GM12878 (cell line): ENCODE data around the gene MT3. TPM values are rescaled to one million over a fixed set of nuclear protein-coding genes. Genes with fewer than 3 reads are reported as not detected.

Experiments used
- ATAC-seq: fragments of 200-7000 bp; cut with Tn5 transposase; 3 replicates; pipeline ENCODE4 v1.9.1; 2020; ENCODE audit warnings: mild to moderate bottlenecking, moderate library complexity
- BruUV-seq: library from RNA; stranded (reverse); fragments of 400-500 nt; replicated peaks from 2 replicates; lab custom pipeline; 2021; lab: Mats Ljungman, UMichigan
- CTCF ChIA-PET: fragments of 300-600 bp; sonication (Branson Sonifier 250); formaldehyde crosslinking; extraction: SDS; loops from one replicate; lab custom pipeline; 2021; ENCODE audit warnings: inconsistent platforms; lab: Yijun Ruan, JAX
- POLR2A ChIA-PET: fragments of 350-600 bp; formaldehyde crosslinking; extraction: SDS; loops from one replicate; lab custom pipeline; 2021; ENCODE audit warnings: inconsistent platforms; lab: Charles Lee
- RAD21 ChIA-PET: fragments of 300-600 bp; sonication (Branson Sonifier 250); formaldehyde crosslinking; loops from one replicate; lab custom pipeline; 2023; ENCODE audit warnings: antibody characterized with exemption; ENCODE audit not compliant: unreplicated experiment; lab: Charles Lee
- SMC1A ChIA-PET: fragments of 300-600 bp; sonication (Branson Sonifier 250); formaldehyde crosslinking; loops from one replicate; lab custom pipeline; 2023; ENCODE audit not compliant: unreplicated experiment, uncharacterized antibody; lab: Charles Lee
- DNase-seq: peaks from one replicate; pipeline ENCODE4 v3.0.0-alpha.2; 2011; ENCODE audit warnings: low read depth, low spot score
- FAIRE-seq: peaks from 3 replicates; lab custom pipeline; 2011; peaks lifted over from hg19 to GRCh38; lab: Jason Lieb, UNC
- H2AFZ ChIP-seq: 2 replicates; pipeline ENCODE4 v1.6.0; 2011; ENCODE audit warnings: low read depth, low read length, control low read depth; ENCODE audit not compliant: control insufficient read depth
- H3K27ac ChIP-seq: 2 replicates; pipeline ENCODE4 v1.5.1; 2011; ENCODE audit warnings: control low read depth; ENCODE audit not compliant: control insufficient read depth, insufficient read depth
- H3K27me3 ChIP-seq, 2 experiments: replicated peaks in 1 of 2; 2 replicates each; pipeline versions ENCODE4 v1.6.0 to v1.6.1; 2011; ENCODE audit warnings: low read length in 1 of 2; ENCODE audit not compliant: control insufficient read depth in 2 of 2, insufficient read depth in 2 of 2
- H3K36me3 ChIP-seq, 2 experiments: 2 replicates each; pipeline ENCODE4 v1.5.1; 2011; ENCODE audit warnings: low read length in 1 of 2; ENCODE audit not compliant: control insufficient read depth in 2 of 2, insufficient read depth in 2 of 2
- H3K4me1 ChIP-seq: 2 replicates; pipeline ENCODE4 v1.6.1; 2011; ENCODE audit warnings: mild to moderate bottlenecking, low read length, moderate library complexity, mixed read lengths; ENCODE audit not compliant: control insufficient read depth, insufficient read depth
- H3K4me2 ChIP-seq: 2 replicates; pipeline ENCODE4 v1.6.0; 2011; ENCODE audit warnings: control low read depth; ENCODE audit not compliant: control insufficient read depth, insufficient read depth
- H3K4me3 ChIP-seq: fragments of 200-600 bp; sonication (generic); 2 replicates; pipeline ENCODE4 v1.5.1; 2016
- H3K79me2 ChIP-seq: 2 replicates; pipeline ENCODE4 v1.6.0; 2011; ENCODE audit warnings: low read length; ENCODE audit not compliant: control insufficient read depth, insufficient read depth
- H3K9ac ChIP-seq: 2 replicates; pipeline ENCODE4 v1.8.0; 2011; ENCODE audit warnings: low read length, control low read depth, mixed read lengths; ENCODE audit not compliant: control insufficient read depth, insufficient read depth
- H3K9me3 ChIP-seq: replicated peaks from 3 replicates; pipeline ENCODE4 v1.5.1; 2011; ENCODE audit warnings: mild to moderate bottlenecking, low read length; ENCODE audit not compliant: control insufficient read depth, insufficient read depth
- H4K20me1 ChIP-seq: 2 replicates; pipeline ENCODE4 v1.6.0; 2011; ENCODE audit not compliant: control insufficient read depth, insufficient read depth
- CBX3 ChIP-seq: fragments of 200-600 bp; sonication (generic); IDR thresholded peaks from 2 replicates; pipeline ENCODE4 v1.6.1; 2016; ENCODE audit warnings: low read depth, borderline replicate concordance
- NFIC ChIP-seq: IDR thresholded peaks from 2 replicates; pipeline ENCODE4 v1.6.1; 2012; ENCODE audit warnings: low read depth, mild to moderate bottlenecking, inconsistent platforms, low read length, moderate library complexity
- POLR2AphosphoS5 ChIP-seq: IDR thresholded peaks from 2 replicates; pipeline ENCODE4 v1.6.1; 2011; ENCODE audit warnings: mild to moderate bottlenecking, low read length, inconsistent platforms
- RUNX3 ChIP-seq: IDR thresholded peaks from 2 replicates; pipeline ENCODE4 v1.6.1; 2012; ENCODE audit warnings: low read length, inconsistent platforms
- SMAD1 ChIP-seq: fragments of 450-650 bp; IDR thresholded peaks from 2 replicates; pipeline ENCODE4 v1.6.1; 2018; ENCODE audit warnings: mild to moderate bottlenecking, low read depth; ENCODE audit not compliant: partially characterized antibody
- TAF1 ChIP-seq: IDR thresholded peaks from 2 replicates; pipeline ENCODE4 v1.6.1; 2011; ENCODE audit warnings: mild to moderate bottlenecking, low read depth, low read length, borderline replicate concordance
- YBX1 ChIP-seq: fragments of 450-650 bp; IDR thresholded peaks from 2 replicates; pipeline ENCODE4 v1.6.1; 2016; ENCODE audit warnings: antibody characterized with exemption
- WGBS: methylation state at CpG from one replicate; pipeline ENCODE4 v1.1.6; 2016; ENCODE audit warnings: low lambda C conversion rate; ENCODE audit not compliant: insufficient replicate concordance, insufficient coverage; ENCODE audit errors: missing lambda C conversion rate; 5-methylcytosine and 5-hydroxymethylcytosine counted together
- in situ Hi-C: fragments of 300-500 bp; cut with MboI; formaldehyde crosslinking; loops from 9 replicates; pipeline ENCODE4 v1.14.3; 2018; ENCODE audit warnings: mixed read lengths
- intact Hi-C: fragments of 100-400 bp; cut with micrococcal nuclease; formaldehyde crosslinking; loops from one replicate; pipeline ENCODE4 v1.14.2; 2022; ENCODE audit not compliant: unreplicated experiment
- polyA plus RNA-seq, 11 experiments: library from polyadenylated mRNA; depleted of rRNA in 4 of 11; unstranded in 6 of 11; stranded (reverse) in 5 of 11; fragments of >200 nt; fragmentation: Nextera tagmentation in 4 of 11; fragmentation: Illumina TruSeq in 1 of 11; extraction: Ambion mirVana in 4 of 11; extraction: Trizol in 1 of 11; gene quantifications; 1 replicate in 1 of 11; 2 replicates in 10 of 11; pipeline versions ENCODE4 v1.2.1 to v1.2.3, GENCODE V29; 2011 to 2016; ENCODE audit warnings: inconsistent platforms in 2 of 11, missing spikeins in 2 of 11, low read depth in 1 of 11
- total RNA-seq, 4 experiments: library from RNA; depleted of rRNA in 3 of 4; stranded (reverse); fragments of >200 nt in 3 of 4; fragmentation: Illumina TruSeq in 1 of 4; extraction: Trizol in 1 of 4; gene quantifications; 2 replicates each; pipeline versions ENCODE4 v1.2.1 to v1.2.3, GENCODE V29; 2013 to 2021
- TF ChIP-seq, protein P1 (sequence below): IDR thresholded peaks from 2 replicates; pipeline ENCODE4 v1.6.1; 2012; ENCODE audit warnings: mild to moderate bottlenecking, low read depth, low read length
- TF ChIP-seq, protein P2 (sequence below): fragments of 450-650 bp; IDR thresholded peaks from 2 replicates; pipeline ENCODE4 v1.6.1; 2017; ENCODE audit warnings: mild to moderate bottlenecking, low read depth, inconsistent platforms; ENCODE audit not compliant: poor library complexity, severe bottlenecking

Gene MT3
- total and polyA plus RNA-seq, 10 of the 15 experiments (the other 5 are each of a cell fraction or from before 2014, with no cell fraction given), result 0.41 TPM; not detected in 9

DNA sequence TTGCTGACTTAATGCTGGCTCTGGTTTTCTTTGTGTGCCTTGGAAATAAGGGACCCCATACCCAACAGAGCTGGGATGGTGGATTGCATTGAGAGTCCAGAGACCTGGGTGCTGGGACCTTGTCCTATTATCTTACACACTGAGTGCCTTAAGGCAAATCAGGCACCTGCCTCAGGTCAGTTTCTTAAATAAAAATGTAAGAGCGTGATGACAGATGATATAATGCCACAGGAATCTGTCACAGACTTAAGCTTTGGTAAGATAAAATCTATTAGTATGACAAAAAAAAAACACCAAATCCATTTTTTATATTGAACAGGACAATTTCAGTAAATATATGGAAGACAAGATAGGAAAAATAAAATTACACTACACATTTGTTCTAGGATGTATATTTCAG lies 50.7 kb downstream of the MT3 start:
- Histone ChIP-seq H2AFZ (no peak overlapping the region), H3K4me1 (no peaks in the 10 kb centered on the region), H3K9me3 (no peaks in the 10 kb centered on the region), H3K27me3 (peaks cover 20 to 22% of the 10 kb centered on the region in 2 experiments), H3K4me3 (no peak overlapping the region), H4K20me1 (no peaks in the 10 kb centered on the region), H3K79me2 (no peaks in the 10 kb centered on the region), H3K36me3 (no peaks in the 10 kb centered on the region), H3K9ac (no peak overlapping the region), H3K27ac (no peak overlapping the region), H3K4me2 (no peak overlapping the region)
- intact Hi-C loops, result no loop called here
- FAIRE-seq (no peak), DNase-seq (no peak), ATAC-seq (no peak)
- TF ChIP-seq NFIC (no peak), RUNX3 (no peak), TAF1 (no peak), SMAD1 (no peak), YBX1 (no peak), CBX3 (no peak), POLR2AphosphoS5 (no peak)
- TF ChIP-seq, protein P1, sequence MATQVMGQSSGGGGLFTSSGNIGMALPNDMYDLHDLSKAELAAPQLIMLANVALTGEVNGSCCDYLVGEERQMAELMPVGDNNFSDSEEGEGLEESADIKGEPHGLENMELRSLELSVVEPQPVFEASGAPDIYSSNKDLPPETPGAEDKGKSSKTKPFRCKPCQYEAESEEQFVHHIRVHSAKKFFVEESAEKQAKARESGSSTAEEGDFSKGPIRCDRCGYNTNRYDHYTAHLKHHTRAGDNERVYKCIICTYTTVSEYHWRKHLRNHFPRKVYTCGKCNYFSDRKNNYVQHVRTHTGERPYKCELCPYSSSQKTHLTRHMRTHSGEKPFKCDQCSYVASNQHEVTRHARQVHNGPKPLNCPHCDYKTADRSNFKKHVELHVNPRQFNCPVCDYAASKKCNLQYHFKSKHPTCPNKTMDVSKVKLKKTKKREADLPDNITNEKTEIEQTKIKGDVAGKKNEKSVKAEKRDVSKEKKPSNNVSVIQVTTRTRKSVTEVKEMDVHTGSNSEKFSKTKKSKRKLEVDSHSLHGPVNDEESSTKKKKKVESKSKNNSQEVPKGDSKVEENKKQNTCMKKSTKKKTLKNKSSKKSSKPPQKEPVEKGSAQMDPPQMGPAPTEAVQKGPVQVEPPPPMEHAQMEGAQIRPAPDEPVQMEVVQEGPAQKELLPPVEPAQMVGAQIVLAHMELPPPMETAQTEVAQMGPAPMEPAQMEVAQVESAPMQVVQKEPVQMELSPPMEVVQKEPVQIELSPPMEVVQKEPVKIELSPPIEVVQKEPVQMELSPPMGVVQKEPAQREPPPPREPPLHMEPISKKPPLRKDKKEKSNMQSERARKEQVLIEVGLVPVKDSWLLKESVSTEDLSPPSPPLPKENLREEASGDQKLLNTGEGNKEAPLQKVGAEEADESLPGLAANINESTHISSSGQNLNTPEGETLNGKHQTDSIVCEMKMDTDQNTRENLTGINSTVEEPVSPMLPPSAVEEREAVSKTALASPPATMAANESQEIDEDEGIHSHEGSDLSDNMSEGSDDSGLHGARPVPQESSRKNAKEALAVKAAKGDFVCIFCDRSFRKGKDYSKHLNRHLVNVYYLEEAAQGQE, result no peak
- TF ChIP-seq, protein P2, sequence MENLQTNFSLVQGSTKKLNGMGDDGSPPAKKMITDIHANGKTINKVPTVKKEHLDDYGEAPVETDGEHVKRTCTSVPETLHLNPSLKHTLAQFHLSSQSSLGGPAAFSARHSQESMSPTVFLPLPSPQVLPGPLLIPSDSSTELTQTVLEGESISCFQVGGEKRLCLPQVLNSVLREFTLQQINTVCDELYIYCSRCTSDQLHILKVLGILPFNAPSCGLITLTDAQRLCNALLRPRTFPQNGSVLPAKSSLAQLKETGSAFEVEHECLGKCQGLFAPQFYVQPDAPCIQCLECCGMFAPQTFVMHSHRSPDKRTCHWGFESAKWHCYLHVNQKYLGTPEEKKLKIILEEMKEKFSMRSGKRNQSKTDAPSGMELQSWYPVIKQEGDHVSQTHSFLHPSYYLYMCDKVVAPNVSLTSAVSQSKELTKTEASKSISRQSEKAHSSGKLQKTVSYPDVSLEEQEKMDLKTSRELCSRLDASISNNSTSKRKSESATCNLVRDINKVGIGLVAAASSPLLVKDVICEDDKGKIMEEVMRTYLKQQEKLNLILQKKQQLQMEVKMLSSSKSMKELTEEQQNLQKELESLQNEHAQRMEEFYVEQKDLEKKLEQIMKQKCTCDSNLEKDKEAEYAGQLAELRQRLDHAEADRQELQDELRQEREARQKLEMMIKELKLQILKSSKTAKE, result no peak
- SMC1A ChIA-PET, result no interaction called here
- CTCF ChIA-PET, result interaction anchor here (0.6 to 1.1 kb wide), 2 partner anchors 62 to 214 kb away, joined by 3 read pairs; no protein-coding TSS in a partner anchor
- 22% methylated on average over 1 of the region's 1 CpG for WGBS
- no TSS peak for BruUV-seq
- in situ Hi-C loops, result no loop called here
- RAD21 ChIA-PET, result no interaction called here
- POLR2A ChIA-PET, result interaction anchor here (1.1 kb wide), 1 partner anchor 392 kb away, joined by 3 read pairs; no protein-coding TSS in a partner anchor

Other genes with a start within 250 kb of the MT3 start
Only the 7 nearest of the 15 such genes appear.
- gene MT4, start 24.5 kb upstream of the MT3 start, total RNA-seq (2014; rRNA removed), result not detected in 2 replicates
- gene MT4, start 24.5 kb upstream of the MT3 start, total RNA-seq (2014; rRNA removed; fragmentation: Illumina TruSeq; extraction: Trizol), result not detected in 2 replicates
- not detected in 2 replicates for gene MT4, start 24.5 kb upstream of the MT3 start, total RNA-seq (2021)
- gene MT4, start 24.5 kb upstream of the MT3 start, polyA plus RNA-seq (2011; rRNA removed), result not detected in 2 replicates
- gene MT4, start 24.5 kb upstream of the MT3 start, polyA plus RNA-seq (2014; fragmentation: Illumina TruSeq; extraction: Trizol), result not detected in 2 replicates
- gene MT4, start 24.5 kb upstream of the MT3 start, polyA plus RNA-seq (2014; fragmentation: Nextera tagmentation; extraction: Ambion mirVana), result not detected
- not detected in 2 replicates for gene MT4, start 24.5 kb upstream of the MT3 start, polyA plus RNA-seq (2014; rRNA removed)
- not detected for gene MT4, start 24.5 kb upstream of the MT3 start, polyA plus RNA-seq (2016; fragmentation: Nextera tagmentation; extraction: Ambion mirVana)
- gene MT2A, start 19.1 kb downstream of the MT3 start, total RNA-seq (2014; rRNA removed), result 19.0 and 20.1 TPM in 2 replicates
- 10.7 and 12.7 TPM in 2 replicates for gene MT2A, start 19.1 kb downstream of the MT3 start, total RNA-seq (2014; rRNA removed; fragmentation: Illumina TruSeq; extraction: Trizol)
- 44.8 and 54.8 TPM in 2 replicates for gene MT2A, start 19.1 kb downstream of the MT3 start, total RNA-seq (2021)
- gene MT2A, start 19.1 kb downstream of the MT3 start, polyA plus RNA-seq (2011; rRNA removed), result 8.1 and 11.3 TPM in 2 replicates
- gene MT2A, start 19.1 kb downstream of the MT3 start, polyA plus RNA-seq (2014; fragmentation: Illumina TruSeq; extraction: Trizol), result 0.41 and 7.3 TPM in 2 replicates
- gene MT2A, start 19.1 kb downstream of the MT3 start, polyA plus RNA-seq (2014; fragmentation: Nextera tagmentation; extraction: Ambion mirVana), result 10 to 100 TPM; 56.3 to 75.3 TPM
- 52.3 and 59.0 TPM in 2 replicates for gene MT2A, start 19.1 kb downstream of the MT3 start, polyA plus RNA-seq (2014; rRNA removed)
- gene MT2A, start 19.1 kb downstream of the MT3 start, polyA plus RNA-seq (2016; fragmentation: Nextera tagmentation; extraction: Ambion mirVana), result 100 to 1,000 TPM; 270 to 271 TPM
- 10.0 and 11.0 TPM in 2 replicates for gene MT1E, start 36.3 kb downstream of the MT3 start, total RNA-seq (2014; rRNA removed)
- gene MT1E, start 36.3 kb downstream of the MT3 start, total RNA-seq (2014; rRNA removed; fragmentation: Illumina TruSeq; extraction: Trizol), result 7.6 and 7.9 TPM in 2 replicates
- gene MT1E, start 36.3 kb downstream of the MT3 start, total RNA-seq (2021), result 10.6 and 12.7 TPM in 2 replicates
- 16.8 and 18.2 TPM in 2 replicates for gene MT1E, start 36.3 kb downstream of the MT3 start, polyA plus RNA-seq (2011; rRNA removed)
- 0.48 and 5.8 TPM in 2 replicates for gene MT1E, start 36.3 kb downstream of the MT3 start, polyA plus RNA-seq (2014; fragmentation: Illumina TruSeq; extraction: Trizol)
- 10 to 100 TPM; 17.7 to 20.7 TPM for gene MT1E, start 36.3 kb downstream of the MT3 start, polyA plus RNA-seq (2014; fragmentation: Nextera tagmentation; extraction: Ambion mirVana)
- 16.2 and 18.8 TPM in 2 replicates for gene MT1E, start 36.3 kb downstream of the MT3 start, polyA plus RNA-seq (2014; rRNA removed)
- 10 to 100 TPM; 20.1 to 22.3 TPM for gene MT1E, start 36.3 kb downstream of the MT3 start, polyA plus RNA-seq (2016; fragmentation: Nextera tagmentation; extraction: Ambion mirVana)
- not detected in 2 replicates for gene MT1M, start 43.1 kb downstream of the MT3 start, total RNA-seq (2014; rRNA removed)
- gene MT1M, start 43.1 kb downstream of the MT3 start, total RNA-seq (2014; rRNA removed; fragmentation: Illumina TruSeq; extraction: Trizol), result not detected in 2 replicates
- not detected in 2 replicates for gene MT1M, start 43.1 kb downstream of the MT3 start, total RNA-seq (2021)
- gene MT1M, start 43.1 kb downstream of the MT3 start, polyA plus RNA-seq (2011; rRNA removed), result not detected in 2 replicates
- gene MT1M, start 43.1 kb downstream of the MT3 start, polyA plus RNA-seq (2014; fragmentation: Illumina TruSeq; extraction: Trizol), result not detected in 2 replicates
- not detected for gene MT1M, start 43.1 kb downstream of the MT3 start, polyA plus RNA-seq (2014; fragmentation: Nextera tagmentation; extraction: Ambion mirVana)
- gene MT1M, start 43.1 kb downstream of the MT3 start, polyA plus RNA-seq (2014; rRNA removed), result not detected in 2 replicates
- gene MT1M, start 43.1 kb downstream of the MT3 start, polyA plus RNA-seq (2016; fragmentation: Nextera tagmentation; extraction: Ambion mirVana), result not detected
- not detected in 2 replicates for gene MT1A, start 49.1 kb downstream of the MT3 start, total RNA-seq (2014; rRNA removed)
- not detected in 2 replicates for gene MT1A, start 49.1 kb downstream of the MT3 start, total RNA-seq (2014; rRNA removed; fragmentation: Illumina TruSeq; extraction: Trizol)
- not detected in 2 replicates for gene MT1A, start 49.1 kb downstream of the MT3 start, total RNA-seq (2021)
- gene MT1A, start 49.1 kb downstream of the MT3 start, polyA plus RNA-seq (2011; rRNA removed), result not detected in 2 replicates
- gene MT1A, start 49.1 kb downstream of the MT3 start, polyA plus RNA-seq (2014; fragmentation: Illumina TruSeq; extraction: Trizol), result not detected in 2 replicates
- gene MT1A, start 49.1 kb downstream of the MT3 start, polyA plus RNA-seq (2014; fragmentation: Nextera tagmentation; extraction: Ambion mirVana), result not detected
- not detected in 2 replicates for gene MT1A, start 49.1 kb downstream of the MT3 start, polyA plus RNA-seq (2014; rRNA removed)
- gene MT1A, start 49.1 kb downstream of the MT3 start, polyA plus RNA-seq (2016; fragmentation: Nextera tagmentation; extraction: Ambion mirVana), result not detected
- not detected in 2 replicates for gene MT1B, start 62.4 kb downstream of the MT3 start, total RNA-seq (2014; rRNA removed)
- not detected in 2 replicates for gene MT1B, start 62.4 kb downstream of the MT3 start, total RNA-seq (2014; rRNA removed; fragmentation: Illumina TruSeq; extraction: Trizol)
- not detected in 2 replicates for gene MT1B, start 62.4 kb downstream of the MT3 start, total RNA-seq (2021)
- gene MT1B, start 62.4 kb downstream of the MT3 start, polyA plus RNA-seq (2011; rRNA removed), result not detected in 2 replicates
- gene MT1B, start 62.4 kb downstream of the MT3 start, polyA plus RNA-seq (2014; fragmentation: Illumina TruSeq; extraction: Trizol), result not detected in 2 replicates
- gene MT1B, start 62.4 kb downstream of the MT3 start, polyA plus RNA-seq (2014; fragmentation: Nextera tagmentation; extraction: Ambion mirVana), result not detected
- not detected in 2 replicates for gene MT1B, start 62.4 kb downstream of the MT3 start, polyA plus RNA-seq (2014; rRNA removed)
- gene MT1B, start 62.4 kb downstream of the MT3 start, polyA plus RNA-seq (2016; fragmentation: Nextera tagmentation; extraction: Ambion mirVana), result not detected
- gene MT1F, start 68.4 kb downstream of the MT3 start, total RNA-seq (2014; rRNA removed), result 0.27 and 1.5 TPM in 2 replicates
- not detected in 2 replicates for gene MT1F, start 68.4 kb downstream of the MT3 start, total RNA-seq (2014; rRNA removed; fragmentation: Illumina TruSeq; extraction: Trizol)
- 0.40 and 1.1 TPM in 2 replicates for gene MT1F, start 68.4 kb downstream of the MT3 start, total RNA-seq (2021)
- 1.8 and 2.4 TPM in 2 replicates for gene MT1F, start 68.4 kb downstream of the MT3 start, polyA plus RNA-seq (2011; rRNA removed)
- 0.28 TPM in 1 of 2 replicates, not detected in the other for gene MT1F, start 68.4 kb downstream of the MT3 start, polyA plus RNA-seq (2014; fragmentation: Illumina TruSeq; extraction: Trizol)
- 1 to 10 TPM in 1 of 2 experiments, under 1 TPM in 1; 0.57 to 1.1 TPM for gene MT1F, start 68.4 kb downstream of the MT3 start, polyA plus RNA-seq (2014; fragmentation: Nextera tagmentation; extraction: Ambion mirVana)
- gene MT1F, start 68.4 kb downstream of the MT3 start, polyA plus RNA-seq (2014; rRNA removed), result 1.3 and 1.4 TPM in 2 replicates
- gene MT1F, start 68.4 kb downstream of the MT3 start, polyA plus RNA-seq (2016; fragmentation: Nextera tagmentation; extraction: Ambion mirVana), result 1 to 10 TPM; 1.1 to 2.5 TPM